GM21447 (cell line): ENCODE measurements around the gene CMTM4.
"Not testable (repeated sequence)": the region's sequence is repeated elsewhere in the genome, so short reads cannot be mapped to it uniquely, and the experiment has no call there.

ENCODE experiments used
- ATAC-seq: cut with Tn5 transposase; IDR thresholded peaks from one replicate; pipeline ENCODE4 v1.9.1; 2021; ENCODE audit not compliant: unreplicated experiment

CMTM4 gene

GRCh38 chr16:66705790-66706505, 9.4 kb upstream of the CMTM4 start:
- no peak for ATAC-seq

- no peak for ATAC-seq
These were observed 7.1 kb upstream of the CMTM4 start for GRCh38 chr16:66703406-66704215.

GRCh38 chr16:66701516-66701915, 5.0 kb upstream of the CMTM4 start:
- no peak for ATAC-seq

GRCh38 chr16:66701026-66701425, 4.5 kb upstream of the CMTM4 start:
- no peak for ATAC-seq

GRCh38 chr16:66699898-66700297, 3.4 kb upstream of the CMTM4 start:
- ATAC-seq: no peak

GRCh38 chr16:66698046-66698445, 1.5 kb upstream of the CMTM4 start:
- ATAC-seq: no peak

GRCh38 chr16:66695935-66696668, 441 bp downstream of the CMTM4 start:
- peak; percentile 43 for ATAC-seq

GRCh38 chr16:66695471-66695934, 1.0 kb downstream of the CMTM4 start:
- ATAC-seq: no peak

- no peak for ATAC-seq
These were observed 3.4 kb downstream of the CMTM4 start for GRCh38 chr16:66693149-66693548.

GRCh38 chr16:66692341-66692740, 4.2 kb downstream of the CMTM4 start:
- ATAC-seq: no peak

GRCh38 chr16:66691234-66691633, 5.3 kb downstream of the CMTM4 start:
- no peak for ATAC-seq

- no peak for ATAC-seq
These were observed 6.3 kb downstream of the CMTM4 start for GRCh38 chr16:66690106-66690847.

- no peak for ATAC-seq
These were observed 7.3 kb downstream of the CMTM4 start for GRCh38 chr16:66689282-66689681.

GRCh38 chr16:66687906-66688625, 8.5 kb downstream of the CMTM4 start:
- ATAC-seq: no peak

- ATAC-seq: not testable (repeated sequence)
These were observed 10.9 kb downstream of the CMTM4 start for GRCh38 chr16:66685501-66686115.

- ATAC-seq: no peak
These were observed 14.3 kb downstream of the CMTM4 start for GRCh38 chr16:66682271-66682670.

- ATAC-seq: no peak
These were observed 14.9 kb downstream of the CMTM4 start for GRCh38 chr16:66681676-66682075.

GRCh38 chr16:66678337-66678736, 18.2 kb downstream of the CMTM4 start:
- ATAC-seq: no peak

- ATAC-seq: no peak
These were observed 18.7 kb downstream of the CMTM4 start for GRCh38 chr16:66677836-66678235.

- no peak for ATAC-seq
These were observed 19.4 kb downstream of the CMTM4 start for GRCh38 chr16:66677179-66677578.
